PC-9 (cell line): Measurements from ENCODE around the gene POMP. TPM values are rescaled to one million over a fixed set of nuclear protein-coding genes. Genes with fewer than 3 reads are reported as not detected.

ENCODE experiments used
- BruUV-seq: library from RNA; stranded (reverse); fragments of 400-500 nt; replicated peaks from 2 replicates; lab custom pipeline; 2021; lab: Mats Ljungman, UMichigan
- CTCF ChIA-PET: fragments of 300-600 bp; sonication (Branson Sonifier 250); formaldehyde crosslinking; loops from one replicate; lab custom pipeline; 2022; ENCODE audit warnings: antibody characterized with exemption; lab: Charles Lee
- POLR2A ChIA-PET: fragments of 300-600 bp; sonication (Branson Sonifier 250); formaldehyde crosslinking; loops from one replicate; lab custom pipeline; 2022; ENCODE audit warnings: antibody characterized with exemption; ENCODE audit not compliant: unreplicated experiment; lab: Charles Lee
- DNase-seq, 2 experiments: peaks; one replicate each; pipeline versions ENCODE4 v3.0.0 to v3.0.0-alpha.2; 2015 to 2022; ENCODE audit warnings: mixed read lengths in 1 of 2
- H2AFZ ChIP-seq: fragments of 200-600 bp; sonication (generic); 2 replicates; pipeline ENCODE4 v1.8.1; 2017; ENCODE audit warnings: antibody characterized with exemption
- H3F3A ChIP-seq: fragments of 200-600 bp; sonication (generic); 2 replicates; pipeline ENCODE4 v1.8.1; 2017; ENCODE audit warnings: antibody characterized with exemption, mild to moderate bottlenecking, low read depth; ENCODE audit not compliant: insufficient read depth
- H3K27ac ChIP-seq: fragments of 200-600 bp; sonication (generic); 2 replicates; pipeline ENCODE4 v1.6.1; 2016; ENCODE audit warnings: mixed run types
- H3K27me3 ChIP-seq: fragments of 200-600 bp; sonication (generic); 2 replicates; pipeline ENCODE4 v1.6.1; 2016; ENCODE audit warnings: low read depth, mixed run types; ENCODE audit not compliant: insufficient read depth
- H3K36me3 ChIP-seq: fragments of 200-600 bp; sonication (generic); 2 replicates; pipeline ENCODE4 v1.6.1; 2016; ENCODE audit warnings: low read depth, mixed run types
- H3K4me1 ChIP-seq: fragments of 200-600 bp; sonication (generic); replicated peaks from 2 replicates; pipeline ENCODE4 v1.6.1; 2016; ENCODE audit warnings: mixed run types; ENCODE audit not compliant: insufficient read depth
- H3K4me2 ChIP-seq: fragments of 200-600 bp; sonication (generic); 2 replicates; pipeline ENCODE4 v1.6.1; 2017; ENCODE audit warnings: mixed run types
- H3K4me3 ChIP-seq: fragments of 200-600 bp; sonication (generic); 2 replicates; pipeline ENCODE4 v1.6.1; 2016; ENCODE audit warnings: mixed run types
- H3K79me2 ChIP-seq: fragments of 200-600 bp; sonication (generic); 2 replicates; pipeline ENCODE4 v1.6.1; 2017; ENCODE audit warnings: low read depth, mixed run types
- H3K9me2 ChIP-seq: fragments of 200-600 bp; sonication (generic); 2 replicates; pipeline ENCODE4 v1.8.1; 2017; ENCODE audit warnings: mild to moderate bottlenecking; ENCODE audit not compliant: insufficient read depth
- H3K9me3 ChIP-seq: fragments of 200-600 bp; sonication (generic); 2 replicates; pipeline ENCODE4 v1.8.1; 2016; ENCODE audit warnings: low read depth; ENCODE audit not compliant: insufficient read depth
- H4K20me1 ChIP-seq: fragments of 200-600 bp; sonication (generic); 2 replicates; pipeline ENCODE4 v1.8.1; 2017; ENCODE audit not compliant: insufficient read depth
- EZH2 ChIP-seq: fragments of 200-600 bp; sonication (generic); IDR thresholded peaks from 2 replicates; pipeline ENCODE4 v1.8.0; 2017; ENCODE audit warnings: antibody characterized with exemption, low read depth
- intact Hi-C: fragments of 100-400 bp; cut with micrococcal nuclease; formaldehyde crosslinking; loops from one replicate; pipeline ENCODE4 v1.10.0; 2022; ENCODE audit not compliant: unreplicated experiment
- total RNA-seq: library from RNA; stranded (reverse); gene quantifications from 2 replicates; pipeline ENCODE4 v1.2.3, GENCODE V29; 2021
- TF ChIP-seq, protein P1 (sequence below): fragments of 200-600 bp; sonication (generic); conservative IDR thresholded peaks from 2 replicates; pipeline ENCODE4 v1.6.1; 2017; ENCODE audit warnings: mixed run types, antibody characterized with exemption, mild to moderate bottlenecking, moderate library complexity

Gene POMP
- total RNA-seq, 1 experiment from 2014 or later: 63.7 TPM

DNA sequence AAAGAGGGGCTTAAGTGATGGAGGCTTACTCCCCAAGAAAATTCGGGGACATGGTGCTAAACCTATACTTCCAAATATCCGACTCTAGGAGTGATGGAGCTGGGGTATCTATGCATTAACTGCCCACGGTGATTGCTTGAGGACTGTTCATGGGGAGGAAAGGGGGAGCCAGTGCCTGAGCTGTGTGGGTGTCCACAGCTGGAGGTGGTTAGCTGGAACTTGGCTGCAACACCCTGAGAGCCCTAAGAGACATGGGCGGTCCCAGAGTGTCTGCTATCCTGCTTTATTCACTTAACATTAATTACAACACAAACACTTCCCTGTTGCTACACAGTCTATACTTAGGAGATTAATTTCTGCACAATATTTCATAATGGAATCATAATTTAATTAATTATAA lies 28.1 kb upstream of the POMP start:
- no peaks in the 10 kb centered on the region for H3F3A ChIP-seq
- no peaks in the 10 kb centered on the region for H3K36me3 ChIP-seq
- no peaks in the 10 kb centered on the region for H3K4me1 ChIP-seq
- ChIA-PET POLR2A (no interaction called here), CTCF (no interaction called here)
- TF ChIP-seq, protein P1, sequence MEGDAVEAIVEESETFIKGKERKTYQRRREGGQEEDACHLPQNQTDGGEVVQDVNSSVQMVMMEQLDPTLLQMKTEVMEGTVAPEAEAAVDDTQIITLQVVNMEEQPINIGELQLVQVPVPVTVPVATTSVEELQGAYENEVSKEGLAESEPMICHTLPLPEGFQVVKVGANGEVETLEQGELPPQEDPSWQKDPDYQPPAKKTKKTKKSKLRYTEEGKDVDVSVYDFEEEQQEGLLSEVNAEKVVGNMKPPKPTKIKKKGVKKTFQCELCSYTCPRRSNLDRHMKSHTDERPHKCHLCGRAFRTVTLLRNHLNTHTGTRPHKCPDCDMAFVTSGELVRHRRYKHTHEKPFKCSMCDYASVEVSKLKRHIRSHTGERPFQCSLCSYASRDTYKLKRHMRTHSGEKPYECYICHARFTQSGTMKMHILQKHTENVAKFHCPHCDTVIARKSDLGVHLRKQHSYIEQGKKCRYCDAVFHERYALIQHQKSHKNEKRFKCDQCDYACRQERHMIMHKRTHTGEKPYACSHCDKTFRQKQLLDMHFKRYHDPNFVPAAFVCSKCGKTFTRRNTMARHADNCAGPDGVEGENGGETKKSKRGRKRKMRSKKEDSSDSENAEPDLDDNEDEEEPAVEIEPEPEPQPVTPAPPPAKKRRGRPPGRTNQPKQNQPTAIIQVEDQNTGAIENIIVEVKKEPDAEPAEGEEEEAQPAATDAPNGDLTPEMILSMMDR: no peak
- TF ChIP-seq EZH2: no peak
- no peak overlapping the region for H2AFZ ChIP-seq
- intact Hi-C loops: no loop called here
- no TSS peak for BruUV-seq
- no peaks in the 10 kb centered on the region for H3K79me2 ChIP-seq
- no peak for DNase-seq
- no peaks in the 10 kb centered on the region for H3K9me2 ChIP-seq
- H3K27me3 ChIP-seq: peaks cover 76% of the 10 kb centered on the region
- H3K4me2 ChIP-seq: no peak overlapping the region
- H3K27ac ChIP-seq: no peak overlapping the region
- no peaks in the 10 kb centered on the region for H3K9me3 ChIP-seq
- H3K4me3 ChIP-seq: no peak overlapping the region
- H4K20me1 ChIP-seq: no peaks in the 10 kb centered on the region

DNA sequence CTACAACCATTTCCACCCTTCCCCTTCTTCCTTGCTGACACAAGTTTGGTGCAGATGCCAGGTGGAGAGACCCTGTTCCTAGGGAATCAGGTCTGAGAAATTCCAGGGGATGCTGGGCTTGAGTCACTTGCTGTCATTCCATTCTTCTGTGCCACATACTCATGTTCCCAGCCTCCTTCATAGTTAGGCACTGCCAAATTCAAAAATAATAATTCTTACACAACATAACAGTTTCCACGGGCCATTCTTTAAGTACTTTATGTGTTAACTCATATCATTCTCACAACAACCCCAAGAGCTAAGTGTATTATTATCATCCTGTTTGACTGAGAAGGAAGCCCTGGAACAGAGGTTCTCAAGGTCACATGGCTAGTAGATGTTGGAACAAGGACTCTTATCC lies 27.1 kb upstream of the POMP start:
- no peak for TF ChIP-seq EZH2
- TF ChIP-seq, protein P1: no peak
- intact Hi-C loops: no loop called here
- Histone ChIP-seq H3K27ac (no peak overlapping the region), H3K36me3 (no peaks in the 10 kb centered on the region), H3K9me2 (no peaks in the 10 kb centered on the region), H4K20me1 (no peaks in the 10 kb centered on the region), H3F3A (no peaks in the 10 kb centered on the region), H3K4me3 (no peak overlapping the region), H3K79me2 (no peaks in the 10 kb centered on the region), H3K4me1 (0 out of 2 replicates have a peak, but pooled peaks cover 4% of the 10 kb centered on the region), H3K4me2 (no peak overlapping the region), H3K27me3 (peaks cover 74% of the 10 kb centered on the region), H2AFZ (no peak overlapping the region), H3K9me3 (no peaks in the 10 kb centered on the region)
- no TSS peak for BruUV-seq
- POLR2A ChIA-PET: no interaction called here
- no peak for DNase-seq
- CTCF ChIA-PET: no interaction called here

DNA sequence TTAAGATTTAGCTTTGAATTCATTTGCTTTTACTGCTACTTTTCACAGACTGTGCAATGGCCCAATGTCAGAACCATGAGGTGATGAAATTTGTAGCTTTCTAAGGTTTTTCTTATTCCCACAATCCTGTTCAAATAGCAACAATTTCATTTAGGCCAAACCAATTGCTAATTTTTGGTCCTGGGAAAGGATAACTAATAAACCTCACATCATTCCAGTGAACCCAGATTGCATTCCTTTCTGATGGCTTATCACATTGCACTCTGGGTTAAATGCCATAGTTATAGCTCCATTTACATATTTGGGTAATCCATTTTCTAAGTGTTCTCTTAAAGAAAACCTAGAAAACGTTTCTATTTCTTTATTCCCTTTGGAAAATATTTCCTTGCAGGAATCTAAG lies 22.9 kb upstream of the POMP start:
- DNase-seq: no peak
- H4K20me1 ChIP-seq: no peaks in the 10 kb centered on the region
- H3K4me3 ChIP-seq: no peak overlapping the region
- no peak overlapping the region for H2AFZ ChIP-seq
- CTCF ChIA-PET: interaction anchor here (0.5 kb wide), 1 partner anchor 383 kb away, joined by 3 read pairs; no protein-coding TSS in a partner anchor
- H3K4me2 ChIP-seq: no peak overlapping the region
- no peaks in the 10 kb centered on the region for H3K9me3 ChIP-seq
- 0 out of 2 replicates have a peak, but pooled peaks cover 4% of the 10 kb centered on the region for H3K4me1 ChIP-seq
- peaks cover 35% of the 10 kb centered on the region for H3K27me3 ChIP-seq
- TF ChIP-seq, protein P1: no peak
- TF ChIP-seq EZH2: no peak
- no TSS peak for BruUV-seq
- no peaks in the 10 kb centered on the region for H3K36me3 ChIP-seq
- H3K79me2 ChIP-seq: no peaks in the 10 kb centered on the region
- no peaks in the 10 kb centered on the region for H3F3A ChIP-seq
- no peaks in the 10 kb centered on the region for H3K9me2 ChIP-seq
- intact Hi-C loops: loop anchor here (1.0 kb wide), 1 partner anchor 312 kb away; no protein-coding TSS in a partner anchor
- H3K27ac ChIP-seq: no peak overlapping the region
- POLR2A ChIA-PET: interaction anchor here (0.6 kb wide), 1 partner anchor 647 kb away, joined by 4 read pairs; no protein-coding TSS in a partner anchor
